Neuronal stem cell (in vitro differentiated cells): ENCODE results near the gene NLRP14.
A peak's percentile ranks its signal among the peaks of the same experiment; 100 is the strongest.

ENCODE experiments used
- DNase-seq: peaks from one replicate; pipeline ENCODE4 v3.0.0-alpha.2; 2013; ENCODE audit warnings: low spot score
- H2AFZ ChIP-seq: one replicate; pipeline ENCODE4 v1.6.1; 2013; ENCODE audit warnings: mild to moderate bottlenecking, low read length, inconsistent platforms
- H2AK5ac ChIP-seq: 2 replicates; pipeline ENCODE4 v1.6.1; 2013; ENCODE audit warnings: low read depth, mild to moderate bottlenecking, inconsistent platforms, low read length, moderate library complexity, mixed read lengths
- H2BK120ac ChIP-seq: 2 replicates; pipeline ENCODE4 v1.6.1; 2013; ENCODE audit warnings: low read depth, mild to moderate bottlenecking, inconsistent platforms, low read length, moderate library complexity, mixed read lengths
- H2BK12ac ChIP-seq: one replicate; pipeline ENCODE4 v1.6.1; 2013; ENCODE audit warnings: low read length, inconsistent platforms
- H2BK15ac ChIP-seq: 2 replicates; pipeline ENCODE4 v1.6.1; 2013; ENCODE audit warnings: mild to moderate bottlenecking, low read length, inconsistent platforms, mixed read lengths
- H2BK5ac ChIP-seq: one replicate; pipeline ENCODE4 v1.6.1; 2013; ENCODE audit warnings: inconsistent platforms, mild to moderate bottlenecking, low read length, moderate library complexity
- H3K14ac ChIP-seq: one replicate; pipeline ENCODE4 v1.6.1; 2013; ENCODE audit warnings: low read length, inconsistent platforms
- H3K18ac ChIP-seq: 2 replicates; pipeline ENCODE4 v1.6.1; 2013; ENCODE audit warnings: low read length, inconsistent platforms
- H3K23ac ChIP-seq: 2 replicates; pipeline ENCODE4 v1.6.1; 2013; ENCODE audit warnings: low read depth, mild to moderate bottlenecking, mixed read lengths, low read length, inconsistent platforms; ENCODE audit not compliant: poor library complexity
- H3K27ac ChIP-seq: replicated peaks from 3 replicates; pipeline ENCODE4 v1.5.1; 2013; ENCODE audit warnings: low read length, inconsistent platforms
- H3K27me3 ChIP-seq, 3 experiments: 2 replicates each; pipeline ENCODE4 v1.6.1; 2013; ENCODE audit warnings: low read length in 3 of 3, mild to moderate bottlenecking in 2 of 3, inconsistent platforms in 1 of 3, low read depth in 1 of 3, mixed read lengths in 1 of 3, moderate library complexity in 1 of 3; ENCODE audit not compliant: control insufficient read depth in 3 of 3, insufficient read depth in 3 of 3
- H3K36me3 ChIP-seq, 2 donors: replicated peaks in 1 of 2; 2 replicates each; pipeline ENCODE4 v1.6.1; 2013; ENCODE audit warnings: low read length in 2 of 2; ENCODE audit not compliant: control insufficient read depth in 2 of 2, insufficient read depth in 2 of 2
- H3K4ac ChIP-seq: 2 replicates; pipeline ENCODE4 v1.6.1; 2013; ENCODE audit warnings: inconsistent platforms, mild to moderate bottlenecking, low read length, moderate library complexity
- H3K4me1 ChIP-seq, 2 donors: 1 replicate in 1 of 2; 2 replicates in 1 of 2; pipeline ENCODE4 v1.6.1; 2013; ENCODE audit warnings: low read length in 2 of 2, low read depth in 1 of 2; ENCODE audit not compliant: control insufficient read depth in 2 of 2, insufficient read depth in 1 of 2
- H3K4me2 ChIP-seq: one replicate; pipeline ENCODE4 v1.6.1; 2013; ENCODE audit warnings: mild to moderate bottlenecking, low read length, inconsistent platforms; ENCODE audit not compliant: insufficient read depth, poor library complexity, severe bottlenecking
- H3K4me3 ChIP-seq, 2 donors: 2 replicates each; pipeline ENCODE4 v1.5.1; 2013; ENCODE audit warnings: low read length in 2 of 2, mild to moderate bottlenecking in 2 of 2, inconsistent platforms in 1 of 2, moderate library complexity in 1 of 2
- H3K79me1 ChIP-seq: one replicate; pipeline ENCODE4 v1.6.1; 2013; ENCODE audit warnings: low read depth, mild to moderate bottlenecking, inconsistent platforms, low read length, moderate library complexity
- H3K9ac ChIP-seq: one replicate; pipeline ENCODE4 v1.6.1; 2013; ENCODE audit warnings: mild to moderate bottlenecking, low read depth, low read length, inconsistent platforms; ENCODE audit not compliant: poor library complexity
- H3K9me3 ChIP-seq, 2 donors: replicated peaks in 1 of 2; 2 replicates each; pipeline versions ENCODE3 to v1.6.1; 2013; ENCODE audit warnings: low read length in 2 of 2, mild to moderate bottlenecking in 2 of 2, inconsistent platforms in 1 of 2, low read depth in 1 of 2, mixed read lengths in 1 of 2, moderate library complexity in 1 of 2; ENCODE audit not compliant: control insufficient read depth in 2 of 2, insufficient read depth in 1 of 2
- H4K8ac ChIP-seq: one replicate; pipeline ENCODE4 v1.6.1; 2013; ENCODE audit warnings: low read depth, mild to moderate bottlenecking, inconsistent platforms, low read length, moderate library complexity
- H4K91ac ChIP-seq: one replicate; pipeline ENCODE4 v1.6.1; 2013; ENCODE audit warnings: low read length, low read depth, mild to moderate bottlenecking, inconsistent platforms; ENCODE audit not compliant: poor library complexity
- whole genome bisulfite sequencing, 2 donors: extraction: QIAGEN DNeasy Blood & Tissue Kit; methylation state at CpG; one replicate each; pipeline ENCODE4 v1.1.7; 2013; ENCODE audit warnings: missing lambda C conversion rate in 2 of 2, mixed read lengths in 1 of 2; ENCODE audit not compliant: insufficient read length in 2 of 2, insufficient replicate concordance in 1 of 2; ENCODE audit errors: extremely low coverage in 2 of 2; 5-methylcytosine and 5-hydroxymethylcytosine counted together

The NLRP14 gene

DNA sequence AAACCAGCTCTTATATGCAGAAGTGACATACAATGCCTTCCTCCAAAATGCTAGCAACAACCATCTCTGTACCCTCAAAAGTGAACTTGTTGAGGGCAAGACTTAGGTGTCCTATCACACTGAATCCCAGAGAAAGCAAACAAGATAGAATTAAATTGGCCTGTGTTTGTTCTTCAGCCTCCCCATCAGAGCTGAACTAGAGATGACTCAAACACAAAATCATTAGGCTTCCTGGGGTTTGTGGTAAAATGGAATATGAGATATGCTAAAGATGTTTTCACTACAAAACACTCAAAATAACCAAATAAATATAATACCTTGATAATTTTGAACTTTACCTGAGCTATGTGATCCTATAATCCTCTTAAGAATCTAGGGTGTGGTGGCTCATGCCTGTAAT, 31.8 kb upstream of the NLRP14 start:
- H4K91ac ChIP-seq = no peak overlapping the region
- no peak overlapping the region for H2BK12ac ChIP-seq
- H2BK5ac ChIP-seq = no peak overlapping the region
- no peak overlapping the region for H2BK120ac ChIP-seq
- DNase-seq = no peak
- H4K8ac ChIP-seq = no peak overlapping the region
- H3K79me1 ChIP-seq = no peaks in the 10 kb centered on the region
- no peak overlapping the region for H3K18ac ChIP-seq
- H3K27ac ChIP-seq = no peak overlapping the region
- no peaks in the 10 kb centered on the region for H3K36me3 ChIP-seq
- no peak overlapping the region for H3K23ac ChIP-seq
- H3K14ac ChIP-seq = no peak overlapping the region
- peaks cover 0 to 2% of the 10 kb centered on the region in 2 donors for H3K4me1 ChIP-seq
- H3K27me3 ChIP-seq = no peaks in the 10 kb centered on the region
- H3K9ac ChIP-seq = no peak overlapping the region
- H3K9me3 ChIP-seq = no peaks in the 10 kb centered on the region
- no peak overlapping the region for H2AK5ac ChIP-seq
- H3K4me2 ChIP-seq = no peak overlapping the region
- no peak overlapping the region for H3K4ac ChIP-seq
- H3K4me3 ChIP-seq = no peak overlapping the region
- no peak overlapping the region for H2AFZ ChIP-seq
- no peak overlapping the region for H2BK15ac ChIP-seq

GRCh38 chr11:6991227-6991626, 29.1 kb upstream of the NLRP14 start:
- H4K8ac ChIP-seq = peak overlapping the region; percentile 77
- H2BK120ac ChIP-seq = peak overlapping the region; percentile 21
- H2BK5ac ChIP-seq = no peak overlapping the region
- H3K9ac ChIP-seq = no peak overlapping the region
- H2AFZ ChIP-seq = no peak overlapping the region
- no CpG with 5 or more reads among the region's 6 CpGs for WGBS, 2 donors
- no peak for DNase-seq
- no peaks in the 10 kb centered on the region for H3K27me3 ChIP-seq
- H2BK15ac ChIP-seq = no peak overlapping the region
- H3K23ac ChIP-seq = no peak overlapping the region
- H4K91ac ChIP-seq = no peak overlapping the region
- peak overlapping the region; percentile 94 for H3K14ac ChIP-seq
- H2BK12ac ChIP-seq = peak overlapping the region; percentile 26
- peaks cover 0 to 2% of the 10 kb centered on the region in 2 donors for H3K4me1 ChIP-seq
- H2AK5ac ChIP-seq = no peak overlapping the region
- H3K4me2 ChIP-seq = no peak overlapping the region
- H3K4me3 ChIP-seq = no peak overlapping the region
- no peaks in the 10 kb centered on the region for H3K9me3 ChIP-seq
- no peaks in the 10 kb centered on the region for H3K79me1 ChIP-seq
- H3K36me3 ChIP-seq = no peaks in the 10 kb centered on the region
- no peak overlapping the region for H3K27ac ChIP-seq
- H3K4ac ChIP-seq = no peak overlapping the region
- H3K18ac ChIP-seq = peak overlapping the region; percentile 76

DNA sequence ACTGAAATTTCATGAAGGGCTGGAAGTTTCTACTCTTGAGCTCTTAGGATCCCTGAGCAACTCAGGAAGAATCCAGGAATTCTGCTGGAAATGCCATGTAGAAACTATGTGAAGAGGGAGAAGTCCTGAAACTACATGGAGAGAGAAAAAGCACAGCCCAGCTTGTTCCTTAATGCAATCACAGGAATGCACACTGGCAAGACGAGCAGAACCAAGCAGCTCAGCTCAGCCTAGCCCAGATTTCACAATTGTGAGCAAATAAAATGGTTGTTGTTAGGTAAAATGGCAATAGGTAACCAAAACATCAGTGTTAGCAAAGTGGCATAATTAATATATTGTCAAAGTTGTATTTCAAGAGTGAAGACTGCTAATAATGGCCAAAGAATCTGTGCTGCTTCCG, 28.3 kb upstream of the NLRP14 start:
- H3K23ac ChIP-seq = no peak overlapping the region
- no peak for DNase-seq
- no peak overlapping the region for H2BK12ac ChIP-seq
- H2BK5ac ChIP-seq = no peak overlapping the region
- H3K9ac ChIP-seq = no peak overlapping the region
- H2AK5ac ChIP-seq = no peak overlapping the region
- no peak overlapping the region for H2BK15ac ChIP-seq
- H3K14ac ChIP-seq = no peak overlapping the region
- H3K27ac ChIP-seq = no peak overlapping the region
- H4K8ac ChIP-seq = no peak overlapping the region
- H3K4me2 ChIP-seq = no peak overlapping the region
- no peak overlapping the region for H3K4me3 ChIP-seq
- no peak overlapping the region for H2BK120ac ChIP-seq
- no CpG with 5 or more reads among the region's 2 CpGs for WGBS, 2 donors
- no peak overlapping the region for H3K4ac ChIP-seq
- no peak overlapping the region for H3K18ac ChIP-seq
- no peaks in the 10 kb centered on the region for H3K27me3 ChIP-seq
- H3K36me3 ChIP-seq = no peaks in the 10 kb centered on the region
- no peak overlapping the region for H2AFZ ChIP-seq
- H3K4me1 ChIP-seq = peaks cover 0 to 2% of the 10 kb centered on the region in 2 donors
- no peaks in the 10 kb centered on the region for H3K9me3 ChIP-seq
- no peak overlapping the region for H4K91ac ChIP-seq
- no peaks in the 10 kb centered on the region for H3K79me1 ChIP-seq

GRCh38 chr11:6992457-6993417, 27.5 kb upstream of the NLRP14 start:
- Histone ChIP-seq H4K8ac (no peak overlapping the region), H3K27me3 (no peaks in the 10 kb centered on the region), H3K4me2 (no peak overlapping the region), H3K9ac (no peak overlapping the region), H3K36me3 (no peaks in the 10 kb centered on the region), H3K4ac (no peak overlapping the region), H2AK5ac (no peak overlapping the region), H3K23ac (no peak overlapping the region), H2BK15ac (no peak overlapping the region), H2BK120ac (no peak overlapping the region), H3K14ac (no peak overlapping the region), H3K4me1 (peaks cover 0 to 2% of the 10 kb centered on the region in 2 donors), H3K27ac (no peak overlapping the region), H2AFZ (no peak overlapping the region), H3K4me3 (no peak overlapping the region), H2BK12ac (no peak overlapping the region), H2BK5ac (no peak overlapping the region), H4K91ac (no peak overlapping the region), H3K9me3 (no peaks in the 10 kb centered on the region), H3K18ac (no peak overlapping the region), H3K79me1 (no peaks in the 10 kb centered on the region)
- WGBS, 2 donors = no CpG with 5 or more reads among the region's 11 CpGs
- no peak for DNase-seq
